IPS-18c (cell line): Measurements from ENCODE around the gene AMPD3.

Experiments used
- H3K4me3 ChIP-seq: 2 replicates; pipeline ENCODE4 v1.7.0; 2013; ENCODE audit warnings: low read depth, mild to moderate bottlenecking, low read length, moderate library complexity; ENCODE audit not compliant: insufficient read depth
- H3K9me3 ChIP-seq: one replicate; pipeline ENCODE4 v1.6.1; 2013; ENCODE audit warnings: mild to moderate bottlenecking, low read length, moderate library complexity; ENCODE audit not compliant: control insufficient read depth, insufficient read depth

AMPD3 gene

GRCh38 chr11:10454878-10455631, at the start of gene AMPD3:
AMPD3 (plus strand) TSS chr11:10455264; CDS start chr11:10461520, 6,256 bp downstream.
- Histone ChIP-seq H3K4me3 (no peak within 1 kb of the TSS), H3K9me3 (no peaks in the 10 kb centered on the region)

- H3K9me3 ChIP-seq, result no peaks in the 10 kb centered on the region
- H3K4me3 ChIP-seq, result no peak overlapping the region
Observed at GRCh38 chr11:10405865-10406592, 49.0 kb upstream of the AMPD3 start.

GRCh38 chr11:10407055-10407454, 48.0 kb upstream of the AMPD3 start:
- Histone ChIP-seq H3K4me3 (no peak overlapping the region), H3K9me3 (no peaks in the 10 kb centered on the region)

DNA sequence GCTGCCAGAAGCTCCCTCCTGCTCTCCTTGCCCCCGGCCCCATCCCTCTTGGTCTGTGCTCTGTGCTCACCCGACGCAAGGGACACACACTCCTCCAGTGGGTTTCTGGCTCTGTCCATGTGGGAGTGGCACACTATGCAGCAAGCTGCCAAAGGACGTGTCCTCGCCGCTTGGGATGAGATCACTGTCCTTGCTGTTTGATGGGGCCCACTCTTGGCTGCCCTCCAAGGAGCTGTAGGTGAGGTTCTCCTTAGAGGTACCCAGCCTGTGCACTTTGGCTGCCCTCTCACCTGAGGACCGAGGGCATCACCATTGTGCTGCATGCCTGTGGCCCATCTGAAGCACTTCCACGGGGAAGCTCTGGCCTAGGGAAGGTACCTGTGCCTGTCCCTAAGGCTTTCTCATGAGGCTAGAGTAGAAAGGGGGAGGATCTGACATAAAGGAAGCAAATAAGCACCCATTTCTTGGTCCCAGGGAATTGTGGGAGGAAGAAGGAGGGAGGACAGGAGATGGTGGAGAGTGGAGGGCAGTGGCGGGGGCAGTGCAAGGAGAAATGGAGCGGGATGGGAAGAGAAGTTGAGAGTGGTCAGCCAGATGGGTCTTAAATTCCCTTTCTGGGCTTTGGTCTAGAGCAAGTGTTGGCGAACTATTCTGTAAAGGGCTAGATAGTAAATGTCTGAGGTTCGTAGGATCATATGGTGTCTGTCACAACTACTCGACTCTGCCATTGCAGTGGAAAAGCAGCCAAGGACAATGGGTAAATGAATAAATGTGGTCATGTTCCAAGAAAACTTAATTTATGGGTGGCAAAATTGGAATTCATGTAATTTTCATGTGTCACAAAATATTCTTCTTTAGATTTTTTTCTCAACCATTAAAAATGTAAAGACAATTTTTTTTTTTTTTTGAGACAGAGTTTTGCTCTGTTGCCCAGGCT, 47.0 kb upstream of the AMPD3 start:
- Histone ChIP-seq H3K9me3 (no peaks in the 10 kb centered on the region), H3K4me3 (no peak overlapping the region)

- H3K4me3 ChIP-seq, result no peak overlapping the region
- H3K9me3 ChIP-seq, result no peaks in the 10 kb centered on the region
Observed at GRCh38 chr11:10409207-10409661, 45.8 kb upstream of the AMPD3 start.

DNA sequence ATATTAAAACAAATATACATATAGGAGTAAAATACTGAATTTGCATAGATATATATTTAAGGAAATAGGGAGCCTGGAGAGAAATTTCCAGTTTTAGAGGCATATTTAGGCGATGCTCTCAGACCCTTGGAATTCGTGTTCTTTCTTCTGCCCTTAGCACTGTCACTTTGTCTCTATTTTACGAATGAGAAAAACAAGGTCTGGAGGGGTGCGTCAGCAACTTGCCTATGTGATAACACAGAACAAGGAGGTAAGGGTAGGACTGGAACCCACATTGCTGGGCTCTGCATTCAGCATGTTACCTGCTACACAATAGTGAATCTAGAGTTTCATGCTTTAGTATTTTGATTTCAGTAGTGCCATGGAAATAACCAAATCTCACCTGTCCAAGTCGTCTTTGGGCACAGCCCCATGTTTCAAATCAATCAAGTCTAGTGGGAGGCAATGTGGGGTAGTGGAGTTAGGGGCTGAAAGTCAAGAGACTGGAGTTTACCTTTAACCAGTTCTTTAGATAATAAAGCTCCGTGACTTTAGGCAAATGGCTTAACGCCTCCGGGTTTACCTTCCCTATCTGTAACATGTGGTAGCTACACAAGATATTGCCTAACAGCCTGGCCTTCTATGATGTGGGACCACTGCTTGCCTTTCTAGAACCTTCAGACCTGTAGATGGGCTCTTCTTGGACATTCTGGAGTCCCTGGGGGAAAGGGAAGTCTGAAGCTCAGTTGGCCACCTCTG, 44.8 kb upstream of the AMPD3 start:
- no peak overlapping the region for H3K4me3 ChIP-seq
- no peaks in the 10 kb centered on the region for H3K9me3 ChIP-seq

- no peak overlapping the region for H3K4me3 ChIP-seq
- no peaks in the 10 kb centered on the region for H3K9me3 ChIP-seq
Observed at GRCh38 chr11:10410844-10411200, 44.2 kb upstream of the AMPD3 start.

DNA sequence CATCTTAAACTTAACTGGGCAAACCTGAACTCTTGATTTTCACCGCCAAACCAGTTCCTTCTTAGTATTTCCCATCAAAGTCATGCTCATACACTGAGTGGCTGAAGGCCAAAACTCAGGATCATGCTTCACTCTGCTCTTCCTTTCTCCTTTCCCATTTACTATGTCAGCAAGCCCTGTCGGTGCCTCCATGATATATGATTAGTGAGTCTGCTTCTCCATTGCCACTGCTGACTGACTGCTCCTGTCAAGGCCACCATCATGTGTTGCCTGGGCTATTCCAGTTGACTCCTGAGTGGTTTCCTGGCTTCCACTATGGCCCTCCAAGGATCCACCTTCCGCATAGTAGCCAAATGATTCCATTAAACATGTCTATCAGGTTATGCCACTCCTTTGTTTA, 42.8 kb upstream of the AMPD3 start:
- H3K4me3 ChIP-seq, result no peak overlapping the region
- no peaks in the 10 kb centered on the region for H3K9me3 ChIP-seq

- H3K9me3 ChIP-seq, result no peaks in the 10 kb centered on the region
Observed at GRCh38 chr11:10413268-10413667, 41.8 kb upstream of the AMPD3 start.

GRCh38 chr11:10414181-10414580, 40.9 kb upstream of the AMPD3 start:
- no peak overlapping the region for H3K4me3 ChIP-seq
- H3K9me3 ChIP-seq, result no peaks in the 10 kb centered on the region

More at GRCh38 chr11:10413268-10413667, 41.8 kb upstream of the AMPD3 start:
- H3K4me3 ChIP-seq, result no peak overlapping the region

DNA sequence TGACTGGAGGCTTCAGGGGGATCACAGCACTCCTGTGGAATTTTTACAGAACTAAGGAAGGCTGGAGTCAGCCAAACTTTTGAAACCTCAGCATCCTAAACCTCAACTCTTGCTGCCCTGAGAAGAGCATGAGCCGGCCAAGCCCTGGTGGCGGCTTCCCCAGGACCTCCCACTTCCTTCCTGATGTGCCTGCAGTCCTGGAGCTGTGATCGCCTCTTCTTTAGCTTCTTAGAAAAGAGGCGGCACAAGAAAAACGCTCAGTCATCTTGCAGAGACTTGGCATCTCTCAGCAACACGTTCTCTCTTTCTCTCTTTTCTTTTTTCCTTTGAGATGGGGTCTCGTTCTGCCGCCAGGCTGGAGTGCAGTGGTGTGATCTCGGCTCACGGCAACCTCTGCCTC, 40.4 kb upstream of the AMPD3 start:
- H3K9me3 ChIP-seq, result no peaks in the 10 kb centered on the region
- no peak overlapping the region for H3K4me3 ChIP-seq

DNA sequence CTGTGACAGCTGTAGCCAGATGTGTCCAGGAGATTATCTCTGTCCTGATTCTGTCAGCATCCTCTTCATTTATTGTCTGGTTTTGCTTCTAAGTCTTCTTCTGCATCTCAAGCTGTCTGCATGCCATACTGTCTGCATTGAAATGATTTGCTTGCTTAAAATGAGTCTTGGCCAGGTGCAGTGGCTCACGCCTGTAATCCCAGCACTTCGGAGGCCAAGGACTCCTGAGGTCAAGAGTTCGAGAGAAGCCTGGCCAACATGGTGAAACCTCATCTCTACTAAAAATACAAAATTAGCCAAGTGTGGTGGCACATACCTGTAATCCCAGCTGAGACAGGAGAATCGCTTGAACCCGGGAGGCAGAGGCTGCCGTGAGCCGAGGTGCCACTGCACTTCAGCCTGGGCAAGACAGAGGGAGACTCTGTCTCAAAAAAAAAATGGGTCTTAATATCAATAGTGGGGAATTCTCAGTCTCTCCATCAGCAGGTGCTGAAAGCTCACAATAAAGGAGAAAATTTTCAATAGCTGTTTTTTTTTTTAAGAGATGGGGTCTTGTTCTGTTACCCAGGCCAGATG, 39.2 kb upstream of the AMPD3 start:
- no peak overlapping the region for H3K4me3 ChIP-seq
- no peaks in the 10 kb centered on the region for H3K9me3 ChIP-seq

DNA sequence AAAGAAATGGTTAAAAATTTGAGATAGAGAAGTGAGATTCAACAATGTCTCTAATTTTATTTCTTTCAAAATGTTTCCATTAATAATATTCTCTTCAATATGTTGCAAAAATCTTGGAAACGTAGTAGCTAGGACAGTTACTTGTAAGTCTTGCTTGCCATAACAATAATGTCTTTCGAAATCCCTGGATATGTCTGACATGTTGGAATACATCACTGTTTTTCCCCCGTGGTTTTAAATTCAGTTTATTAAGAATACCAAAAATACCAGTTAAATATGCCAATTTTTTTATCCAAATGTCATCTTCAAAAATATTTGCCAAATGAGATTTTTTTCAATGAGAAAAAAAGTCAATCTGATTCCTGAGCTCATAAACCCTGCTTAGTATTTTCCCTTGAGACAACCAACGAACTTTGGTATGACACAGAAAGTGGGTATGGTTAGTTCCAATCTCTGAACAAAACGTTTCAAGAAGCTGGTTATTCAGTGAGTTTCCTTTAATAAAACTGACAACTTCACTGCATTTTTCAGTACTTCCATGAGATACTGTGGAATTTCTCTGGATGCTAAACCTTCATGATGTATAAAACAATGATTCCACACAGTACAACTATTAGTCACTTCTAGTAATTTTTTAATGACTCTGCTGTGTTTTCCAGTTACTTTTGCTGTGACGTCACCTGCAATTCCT, 36.7 kb upstream of the AMPD3 start:
- no peak overlapping the region for H3K4me3 ChIP-seq

DNA sequence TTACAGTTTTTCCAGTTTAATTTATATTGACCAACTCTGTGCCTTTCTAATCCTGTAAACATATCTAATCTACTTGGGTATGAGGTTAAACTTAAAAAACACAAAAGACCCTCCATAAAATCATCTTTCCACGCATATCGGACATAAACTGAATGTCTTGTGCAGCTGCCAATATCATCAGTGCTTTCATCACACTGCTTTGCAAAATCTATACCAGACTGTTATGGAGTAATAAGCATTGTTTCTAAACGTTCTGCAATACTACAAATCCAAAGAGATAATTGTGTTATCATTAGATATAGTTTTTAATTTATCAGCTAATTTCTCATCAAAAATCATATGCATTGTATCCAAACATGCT, 36.1 kb upstream of the AMPD3 start:
- Histone ChIP-seq H3K4me3 (no peak overlapping the region), H3K9me3 (no peaks in the 10 kb centered on the region)

More for the DNA sequence above, 36.7 kb upstream of the AMPD3 start:
- H3K9me3 ChIP-seq, result no peaks in the 10 kb centered on the region

DNA sequence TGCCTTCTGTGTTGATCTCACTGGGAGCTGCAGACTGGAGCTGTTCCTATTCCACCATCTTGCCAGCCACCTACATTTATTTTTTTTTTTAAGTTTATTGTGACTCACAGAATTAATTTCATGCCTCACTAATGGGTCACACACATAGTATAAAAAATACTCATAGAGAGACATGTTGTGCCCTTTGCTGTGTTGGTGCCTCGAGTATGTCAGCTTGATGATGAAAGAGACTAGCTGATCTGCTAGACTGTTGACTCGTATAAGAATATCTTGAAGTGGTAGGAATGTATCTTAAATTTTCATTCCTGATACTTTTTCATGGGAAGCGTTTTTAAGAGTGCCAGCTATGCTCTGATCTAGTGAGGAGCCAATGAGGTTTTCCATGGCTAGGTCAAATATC, 28.6 kb upstream of the AMPD3 start:
- H3K4me3 ChIP-seq, result no peak overlapping the region
- peaks cover 5% of the 10 kb centered on the region for H3K9me3 ChIP-seq

- Histone ChIP-seq H3K4me3 (no peak overlapping the region), H3K9me3 (peaks cover 5% of the 10 kb centered on the region)
Observed at GRCh38 chr11:10428453-10428852, 26.6 kb upstream of the AMPD3 start.
